CD8-positive, alpha-beta memory T cell (primary cell): ENCODE results near the gene AP1G2. TPM values are rescaled to one million over a fixed set of nuclear protein-coding genes. Genes with fewer than 3 reads are reported as not detected.

Experiments used
- CTCF ChIA-PET: fragments of 350-600 bp; sonication (Branson Sonifier 250); formaldehyde crosslinking; loops from one replicate; lab custom pipeline; 2021; ENCODE audit warnings: antibody characterized with exemption; lab: Charles Lee
- POLR2A ChIA-PET: fragments of 350-600 bp; sonication (Branson Sonifier 250); formaldehyde crosslinking; loops from one replicate; lab custom pipeline; 2021; ENCODE audit warnings: antibody characterized with exemption; lab: Charles Lee
- DNase-seq, 5 donors: peaks; one replicate each; pipeline versions ENCODE4 v3.0.0 to v3.0.0-alpha.2; 2020 to 2022; ENCODE audit warnings: mixed read lengths in 1 of 5
- H3K27ac ChIP-seq: one replicate; pipeline ENCODE4 v1.7.0; 2013; ENCODE audit warnings: low read depth, mild to moderate bottlenecking, low read length, moderate library complexity
- H3K27me3 ChIP-seq: 2 replicates; pipeline ENCODE4 v1.7.0; 2013; ENCODE audit warnings: low read length, mild to moderate bottlenecking; ENCODE audit not compliant: insufficient read depth, poor library complexity, severe bottlenecking
- H3K36me3 ChIP-seq: 2 replicates; pipeline ENCODE4 v1.7.0; 2013; ENCODE audit warnings: mild to moderate bottlenecking, low read length, moderate library complexity; ENCODE audit not compliant: insufficient read depth
- H3K4me1 ChIP-seq: 2 replicates; pipeline ENCODE4 v1.7.0; 2013; ENCODE audit warnings: mild to moderate bottlenecking, low read length, moderate library complexity; ENCODE audit not compliant: insufficient read depth
- H3K4me3 ChIP-seq: 2 replicates; pipeline ENCODE4 v1.7.0; 2013; ENCODE audit warnings: mild to moderate bottlenecking, low read length
- H3K9me3 ChIP-seq: 2 replicates; pipeline ENCODE4 v1.7.0; 2013; ENCODE audit warnings: mild to moderate bottlenecking, low read length
- H3K27ac Mint-ChIP-seq, 8 donors: one replicate each; pipeline ENCODE4 v1.8.0; 2020 to 2021; ENCODE audit warnings: mixed read lengths in 8 of 8, mild to moderate bottlenecking in 6 of 8, inconsistent platforms in 3 of 8, moderate library complexity in 3 of 8
- H3K27me3 Mint-ChIP-seq, 2 donors: one replicate each; pipeline ENCODE4 v1.8.0; 2020 to 2021; ENCODE audit warnings: mixed read lengths in 2 of 2, mild to moderate bottlenecking in 1 of 2, moderate library complexity in 1 of 2
- H3K36me3 Mint-ChIP-seq, 3 donors: one replicate each; pipeline ENCODE4 v1.8.0; 2020 to 2021; ENCODE audit warnings: mixed read lengths in 3 of 3, inconsistent platforms in 1 of 3, mild to moderate bottlenecking in 1 of 3
- H3K4me1 Mint-ChIP-seq, 3 donors: one replicate each; pipeline ENCODE4 v1.8.0; 2020 to 2021; ENCODE audit warnings: mixed read lengths in 3 of 3, inconsistent platforms in 1 of 3, mild to moderate bottlenecking in 1 of 3
- H3K4me3 Mint-ChIP-seq, 7 donors: one replicate each; pipeline ENCODE4 v1.8.0; 2020 to 2021; ENCODE audit warnings: mixed read lengths in 7 of 7, mild to moderate bottlenecking in 6 of 7, moderate library complexity in 4 of 7, inconsistent platforms in 2 of 7
- H3K9me3 Mint-ChIP-seq, 5 donors: one replicate each; pipeline ENCODE4 v1.8.0; 2020 to 2022; ENCODE audit warnings: mixed read lengths in 5 of 5, mild to moderate bottlenecking in 3 of 5, moderate library complexity in 2 of 5, inconsistent platforms in 1 of 5
- polyA plus RNA-seq: library from polyadenylated mRNA; unstranded; fragments of 300-500 nt; fragmentation: Illumina TruSeq; gene quantifications from one replicate; pipeline ENCODE4 v1.2.3, GENCODE V29; 2021
- total RNA-seq, 2 experiments: library from RNA; stranded (reverse); gene quantifications; one replicate each; pipeline ENCODE4 v1.2.3, GENCODE V29; 2021

Gene AP1G2
- total and polyA plus RNA-seq, 3 experiments from 2014 or later: 80.8 to 154 (median 152) TPM

DNA sequence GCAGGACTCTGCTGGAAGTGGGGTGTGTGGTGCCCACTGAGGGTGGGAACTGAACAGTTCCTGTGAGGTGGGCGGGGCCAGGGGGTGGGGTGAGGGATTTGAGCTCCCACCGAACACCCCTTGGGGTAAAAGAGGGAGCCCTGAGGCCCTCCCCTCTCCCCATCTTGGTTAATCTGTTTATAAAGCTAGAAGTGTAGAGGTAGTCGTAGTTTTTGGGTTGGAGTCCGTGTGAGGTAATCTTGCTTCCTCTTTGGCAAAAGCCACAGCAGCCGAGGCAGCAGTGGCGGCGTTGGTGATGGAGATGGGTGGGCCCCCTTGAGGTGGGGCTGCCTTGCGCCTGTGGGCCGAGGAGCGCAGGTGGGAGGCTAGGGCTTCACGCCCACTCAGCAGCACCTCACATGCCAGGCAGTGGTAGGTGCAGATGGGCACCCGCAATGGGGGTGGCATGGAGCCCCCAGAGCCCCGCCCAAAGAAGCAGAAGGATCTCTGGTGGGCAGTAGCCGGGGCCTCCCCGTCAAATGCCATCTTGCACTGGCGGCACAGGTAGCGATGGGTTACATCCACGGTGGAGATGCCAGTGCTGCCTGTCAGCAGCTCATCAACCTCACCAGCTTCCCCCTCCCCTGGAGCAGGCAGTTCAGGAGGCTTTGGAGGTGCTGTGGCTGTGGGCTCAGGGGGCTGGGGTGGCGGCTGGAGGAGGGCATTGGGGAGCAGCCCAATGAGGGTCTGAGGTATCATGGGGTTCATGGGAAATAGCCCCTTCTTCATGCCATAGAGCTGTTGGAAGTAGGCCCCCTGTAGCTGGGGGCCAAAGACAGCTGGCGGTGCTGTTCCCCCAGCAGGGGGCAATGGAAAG lies 45.6 kb downstream of the AP1G2 start:
- no peaks in the 10 kb centered on the region for H3K9me3 Mint-ChIP-seq
- Histone ChIP-seq H3K27ac (no peak overlapping the region), H3K4me3 (no peak overlapping the region), H3K27me3 (no peaks in the 10 kb centered on the region), H3K9me3 (no peaks in the 10 kb centered on the region), H3K4me1 (no peaks in the 10 kb centered on the region), H3K36me3 (no peaks in the 10 kb centered on the region)
- CTCF ChIA-PET: no interaction called here
- no peaks in the 10 kb centered on the region for H3K4me1 Mint-ChIP-seq
- DNase-seq: no peak
- POLR2A ChIA-PET: no interaction called here
- H3K4me3 Mint-ChIP-seq: no peak overlapping the region
- H3K27ac Mint-ChIP-seq: no peak overlapping the region
- H3K27me3 Mint-ChIP-seq: no peaks in the 10 kb centered on the region
- H3K36me3 Mint-ChIP-seq: peaks cover 0 to 4% (median 0%) of the 10 kb centered on the region in 3 donors

DNA sequence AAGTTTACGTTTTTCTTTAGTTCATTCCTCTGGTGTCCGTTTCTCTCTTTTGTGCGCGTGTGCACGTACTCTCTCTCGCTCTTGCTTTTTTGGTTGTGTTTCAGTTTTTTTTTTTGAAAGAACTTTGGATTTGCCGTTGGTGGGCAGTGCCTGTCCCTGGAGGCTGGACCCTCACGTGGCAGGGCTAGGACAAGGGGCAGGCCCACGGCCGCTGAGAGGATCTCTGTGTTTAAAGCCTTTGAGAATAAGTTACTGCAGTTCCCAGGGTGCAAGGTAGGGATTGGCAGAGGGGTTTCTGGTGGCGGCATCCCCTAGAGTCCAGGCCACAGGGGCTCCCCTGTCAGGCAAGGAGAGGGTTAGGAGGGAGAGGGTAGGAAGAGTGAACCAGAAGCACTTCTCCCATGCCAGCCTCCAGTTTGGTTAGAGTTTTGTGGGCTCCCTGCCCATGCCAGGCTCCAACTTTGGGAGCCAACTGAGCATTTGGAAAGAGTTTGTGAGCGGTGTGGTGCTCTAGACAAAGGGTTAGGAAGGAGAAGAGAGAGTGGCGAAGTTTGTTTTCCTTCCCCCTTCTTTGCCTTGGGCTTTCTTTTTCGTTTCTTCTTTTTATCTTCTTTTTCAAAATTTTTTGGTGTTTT lies 46.6 kb downstream of the AP1G2 start:
- Histone ChIP-seq H3K27ac (no peak overlapping the region), H3K4me3 (no peak overlapping the region), H3K4me1 (no peaks in the 10 kb centered on the region), H3K9me3 (no peaks in the 10 kb centered on the region), H3K27me3 (no peaks in the 10 kb centered on the region), H3K36me3 (no peaks in the 10 kb centered on the region)
- H3K4me3 Mint-ChIP-seq: no peak overlapping the region
- ChIA-PET CTCF (no interaction called here), POLR2A (no interaction called here)
- no peaks in the 10 kb centered on the region for H3K9me3 Mint-ChIP-seq
- no peaks in the 10 kb centered on the region for H3K27me3 Mint-ChIP-seq
- DNase-seq: no peak
- H3K4me1 Mint-ChIP-seq: no peaks in the 10 kb centered on the region
- H3K27ac Mint-ChIP-seq: no peak overlapping the region
- H3K36me3 Mint-ChIP-seq: peaks cover 0 to 4% (median 0%) of the 10 kb centered on the region in 3 donors

DNA sequence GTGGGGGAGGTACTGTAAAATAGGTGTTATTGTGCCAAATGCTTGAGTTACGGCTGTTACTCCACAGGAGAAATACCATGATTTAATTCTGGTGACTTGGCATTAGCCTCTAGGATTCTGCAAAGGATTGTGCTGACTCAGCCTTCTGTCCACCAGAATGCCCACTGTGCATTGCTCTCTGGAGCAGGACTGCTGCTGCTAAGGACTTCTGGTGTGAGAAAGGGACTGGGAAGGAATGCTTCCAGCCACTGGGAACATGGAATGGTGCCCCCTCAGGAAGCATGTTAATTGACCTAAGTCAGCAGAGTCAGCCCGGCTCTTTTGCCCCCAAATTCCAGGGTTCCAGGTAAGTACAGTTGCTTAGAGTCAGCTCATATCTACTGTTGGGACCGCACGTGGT lies 48.9 kb downstream of the AP1G2 start:
- Mint-ChIP-seq H3K9me3 (no peaks in the 10 kb centered on the region), H3K4me1 (no peaks in the 10 kb centered on the region), H3K27ac (no peak overlapping the region), H3K4me3 (no peak overlapping the region), H3K36me3 (peaks cover 0 to 9% (median 2%) of the 10 kb centered on the region in 3 donors), H3K27me3 (peaks cover 0 to 2% of the 10 kb centered on the region in 2 donors)
- no peak for DNase-seq
- Histone ChIP-seq H3K4me1 (no peaks in the 10 kb centered on the region), H3K27me3 (no peaks in the 10 kb centered on the region), H3K36me3 (no peaks in the 10 kb centered on the region), H3K9me3 (no peaks in the 10 kb centered on the region), H3K27ac (no peak overlapping the region), H3K4me3 (no peak overlapping the region)
- POLR2A ChIA-PET: no interaction called here
- CTCF ChIA-PET: no interaction called here

DNA sequence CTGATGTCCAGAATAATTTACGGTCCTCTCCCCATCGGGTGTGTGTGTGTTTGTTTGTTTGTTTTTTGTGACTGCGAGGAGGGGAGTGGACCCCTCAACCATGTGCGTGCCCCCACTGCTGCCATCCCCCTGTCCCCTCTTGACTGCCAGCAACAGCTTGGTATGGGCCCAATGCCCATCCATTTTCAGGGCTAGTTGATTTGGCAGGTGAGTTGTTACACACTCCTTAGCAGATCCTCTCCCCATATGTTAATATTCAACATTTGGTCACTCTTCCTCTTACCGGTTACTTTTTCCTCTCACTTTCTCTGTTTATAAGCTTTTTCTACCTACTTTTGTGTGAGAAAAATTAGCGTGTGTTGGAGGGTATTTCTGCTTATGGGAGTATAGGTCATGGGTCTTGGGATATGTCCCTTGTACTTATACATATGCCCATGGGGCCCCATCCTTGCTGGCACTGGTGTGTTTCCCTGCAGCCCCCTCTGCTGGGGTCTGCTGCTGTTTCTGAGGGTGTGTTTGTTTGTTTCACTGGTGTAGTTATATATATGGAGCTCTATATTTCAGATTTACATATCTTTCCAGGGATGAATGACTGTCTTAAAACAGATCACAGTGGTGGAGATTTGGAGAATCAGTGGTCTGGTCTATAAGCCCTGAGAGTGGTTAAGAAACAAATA lies 49.8 kb downstream of the AP1G2 start:
- ChIA-PET CTCF (interaction anchor here (1.0 kb wide), 1 partner anchor 17 kb away, joined by 3 read pairs; no protein-coding TSS in a partner anchor), POLR2A (no interaction called here)
- Histone ChIP-seq H3K36me3 (no peaks in the 10 kb centered on the region), H3K4me3 (no peak overlapping the region), H3K9me3 (no peaks in the 10 kb centered on the region), H3K27me3 (no peaks in the 10 kb centered on the region), H3K4me1 (no peaks in the 10 kb centered on the region), H3K27ac (no peak overlapping the region)
- Mint-ChIP-seq H3K4me1 (no peaks in the 10 kb centered on the region), H3K36me3 (peaks cover 0 to 9% (median 2%) of the 10 kb centered on the region in 3 donors), H3K4me3 (no peak overlapping the region), H3K27ac (peak overlapping the region in 1 of 8 donors; percentile 53), H3K27me3 (peaks cover 0 to 2% of the 10 kb centered on the region in 2 donors), H3K9me3 (no peaks in the 10 kb centered on the region)
- DNase-seq: no peak

DNA sequence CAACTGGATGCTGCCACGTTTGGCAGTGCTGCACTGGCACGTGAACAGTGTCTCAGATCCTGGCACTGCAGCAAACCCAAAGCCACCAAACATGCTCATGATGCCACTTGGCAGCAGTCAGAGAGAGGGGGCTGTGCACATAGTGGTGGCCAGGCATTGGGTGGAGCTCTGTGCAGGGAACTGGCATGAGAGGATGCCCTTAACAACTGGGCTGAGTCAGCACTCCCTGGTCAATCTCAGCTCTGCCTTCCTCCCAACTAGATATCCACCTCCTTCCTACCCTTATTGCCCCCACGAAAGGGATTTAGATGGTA lies 53.0 kb downstream of the AP1G2 start:
- Histone ChIP-seq H3K36me3 (no peaks in the 10 kb centered on the region), H3K27me3 (no peaks in the 10 kb centered on the region), H3K9me3 (no peaks in the 10 kb centered on the region), H3K4me1 (peaks cover 6% of the 10 kb centered on the region), H3K4me3 (no peak overlapping the region), H3K27ac (no peak overlapping the region)
- Mint-ChIP-seq H3K4me3 (no peak overlapping the region), H3K27me3 (peaks cover 0 to 2% of the 10 kb centered on the region in 2 donors), H3K27ac (peak overlapping the region in 2 of 8 donors; percentile 35 to 58), H3K4me1 (peaks cover 3 to 11% (median 5%) of the 10 kb centered on the region in 3 donors), H3K36me3 (peaks cover 1 to 11% (median 2%) of the 10 kb centered on the region in 3 donors), H3K9me3 (no peaks in the 10 kb centered on the region)
- POLR2A ChIA-PET: interaction anchor here (0.5 kb wide), 1 partner anchor 9 kb away, joined by 4 read pairs; no protein-coding TSS in a partner anchor
- no peak for DNase-seq
- CTCF ChIA-PET: interaction anchor here (1.7 kb wide), 1 partner anchor 15 kb away, joined by 4 read pairs; no protein-coding TSS in a partner anchor

DNA sequence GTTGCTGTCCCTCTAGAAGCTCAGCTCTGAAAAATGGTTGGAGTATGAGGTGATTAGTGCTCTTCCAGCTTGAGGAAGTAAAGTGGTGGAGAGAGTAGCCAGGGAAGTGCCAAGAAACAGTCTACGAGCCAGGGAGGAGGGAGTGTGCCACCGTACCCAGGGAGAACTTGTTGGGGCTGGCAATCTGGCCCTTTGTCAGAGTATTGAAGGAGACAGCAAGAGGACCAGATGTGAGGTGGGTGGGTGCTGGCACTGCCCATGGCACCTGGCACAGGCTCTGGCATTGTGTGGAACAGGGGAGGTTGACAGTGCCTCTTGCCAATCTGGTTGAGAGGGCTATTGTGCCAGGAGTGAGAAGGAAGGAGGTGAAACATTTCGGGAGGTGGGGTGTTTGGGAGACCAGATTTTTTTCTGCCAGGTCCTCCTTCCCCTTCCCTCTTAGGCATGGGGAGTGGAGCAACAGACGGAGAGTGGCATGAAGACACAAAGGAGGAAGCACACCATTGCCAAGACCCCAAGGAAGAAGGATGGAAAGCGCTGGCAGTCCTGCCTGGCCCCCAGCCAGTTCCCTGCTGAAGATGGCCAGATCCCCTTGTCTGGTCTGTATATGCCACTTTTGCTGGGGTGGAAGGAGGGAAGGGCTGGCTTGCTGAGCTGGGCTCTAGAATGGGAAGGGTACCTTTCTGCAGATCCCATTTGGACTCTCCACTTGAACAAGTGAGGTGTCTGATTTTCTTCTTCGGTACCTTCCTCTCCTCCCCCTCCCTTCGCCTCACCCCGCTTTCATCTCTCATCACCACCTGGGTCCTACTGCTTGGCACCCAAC lies 53.6 kb downstream of the AP1G2 start:
- no peak overlapping the region for H3K4me3 ChIP-seq
- H3K27me3 Mint-ChIP-seq: peaks cover 0 to 2% of the 10 kb centered on the region in 2 donors
- H3K4me1 ChIP-seq: peaks cover 6% of the 10 kb centered on the region
- H3K9me3 ChIP-seq: no peaks in the 10 kb centered on the region
- no peaks in the 10 kb centered on the region for H3K9me3 Mint-ChIP-seq
- H3K36me3 ChIP-seq: no peaks in the 10 kb centered on the region
- CTCF ChIA-PET: interaction anchor here (1.7 kb wide), 1 partner anchor 16 kb away, joined by 4 read pairs; no protein-coding TSS in a partner anchor
- POLR2A ChIA-PET: no interaction called here
- H3K4me3 Mint-ChIP-seq: no peak overlapping the region
- peaks cover 3 to 11% (median 5%) of the 10 kb centered on the region in 3 donors for H3K4me1 Mint-ChIP-seq
- H3K27ac ChIP-seq: no peak overlapping the region
- no peak for DNase-seq
- no peak overlapping the region for H3K27ac Mint-ChIP-seq
- H3K36me3 Mint-ChIP-seq: peaks cover 2 to 11% (median 4%) of the 10 kb centered on the region in 3 donors
- no peaks in the 10 kb centered on the region for H3K27me3 ChIP-seq

DNA sequence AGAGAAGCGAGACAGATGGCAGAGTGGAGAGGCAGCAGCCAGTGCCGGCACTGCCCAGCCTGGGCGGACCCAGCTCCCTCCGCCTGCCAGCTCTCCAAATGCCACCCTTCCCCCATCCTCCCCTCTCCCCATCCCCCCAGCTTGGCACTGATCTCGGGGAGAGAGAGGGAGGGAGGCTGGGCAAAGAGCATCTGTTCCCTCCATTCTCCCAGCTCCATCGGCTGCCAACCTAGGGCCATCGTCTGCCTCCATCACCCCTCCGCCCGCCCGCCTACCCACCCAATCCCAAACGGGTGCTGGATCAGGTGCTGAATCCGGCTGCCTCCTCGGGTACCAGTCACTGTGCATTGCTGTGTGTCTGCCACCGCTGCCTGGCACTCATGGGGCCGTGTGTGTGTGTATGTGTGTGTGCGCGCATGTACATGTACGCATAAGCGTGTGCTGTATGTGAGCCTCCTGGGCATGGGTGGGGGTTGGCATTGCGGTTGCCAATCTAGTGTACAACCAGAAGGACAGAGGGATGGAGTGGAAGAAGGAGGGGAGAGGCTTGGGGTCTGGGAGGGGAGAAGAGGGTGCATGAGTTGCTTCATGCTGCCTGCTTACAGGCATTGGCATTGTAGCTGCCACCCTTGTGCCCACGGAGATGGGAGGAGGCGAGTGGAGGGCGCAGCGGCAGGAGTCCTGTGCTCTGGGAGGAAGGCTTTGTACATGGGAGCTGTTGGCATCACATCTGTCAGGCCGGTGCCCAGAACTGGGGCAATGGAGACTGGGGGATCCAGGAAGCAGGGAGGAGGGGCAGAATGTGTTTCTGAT lies 54.4 kb downstream of the AP1G2 start:
- H3K27me3 ChIP-seq: no peaks in the 10 kb centered on the region
- Mint-ChIP-seq H3K27ac (no peak overlapping the region), H3K4me1 (peaks cover 3 to 11% (median 5%) of the 10 kb centered on the region in 3 donors), H3K4me3 (peak overlapping the region in 1 of 7 donors; percentile 16), H3K9me3 (no peaks in the 10 kb centered on the region), H3K27me3 (peaks cover 0 to 2% of the 10 kb centered on the region in 2 donors), H3K36me3 (peaks cover 2 to 11% (median 4%) of the 10 kb centered on the region in 3 donors)
- CTCF ChIA-PET: interaction anchor here (1.7 kb wide), 1 partner anchor 16 kb away, joined by 4 read pairs; no protein-coding TSS in a partner anchor
- H3K9me3 ChIP-seq: no peaks in the 10 kb centered on the region
- H3K4me3 ChIP-seq: no peak overlapping the region
- POLR2A ChIA-PET: no interaction called here
- H3K36me3 ChIP-seq: no peaks in the 10 kb centered on the region
- H3K4me1 ChIP-seq: peaks cover 6% of the 10 kb centered on the region
- no peak for DNase-seq
- H3K27ac ChIP-seq: no peak overlapping the region
